Prostate gland (tissue), 2 donors: ENCODE measurements around the gene CCDC28B. TPM values are rescaled to one million over a fixed set of nuclear protein-coding genes. Genes with fewer than 3 reads are reported as not detected.

Source experiments
- DNase-seq: peaks from one replicate; pipeline ENCODE4 v3.0.0-alpha.2; 2019; ENCODE audit warnings: low spot score
- H3K27ac ChIP-seq, 2 donors: fragments of 200-600 bp; sonication (generic); 2 replicates each; pipeline ENCODE4 v1.5.1; 2017 to 2019
- H3K27me3 ChIP-seq: fragments of 200-600 bp; sonication (generic); replicated peaks from 2 replicates; pipeline ENCODE4 v1.5.1; 2019; ENCODE audit not compliant: insufficient read depth
- H3K36me3 ChIP-seq, 2 donors: fragments of 200-600 bp; sonication (generic); 1 replicate in 1 of 2; 2 replicates in 1 of 2; pipeline versions ENCODE4 v1.5.1 to v1.8.1; 2017 to 2019
- H3K4me1 ChIP-seq: fragments of 200-600 bp; sonication (generic); replicated peaks from 2 replicates; pipeline ENCODE4 v1.5.1; 2019
- H3K4me3 ChIP-seq, 2 donors: fragments of 200-600 bp; sonication (generic); 2 replicates each; pipeline ENCODE4 v1.5.1; 2017 to 2019
- H3K9me3 ChIP-seq: fragments of 200-600 bp; sonication (generic); 2 replicates; pipeline ENCODE4 v1.5.1; 2017
- POLR2A ChIP-seq: fragments of 450-650 bp; IDR thresholded peaks from one replicate; pipeline ENCODE4 v1.6.1; 2016; ENCODE audit warnings: antibody characterized with exemption, mild to moderate bottlenecking
- POLR2AphosphoS5 ChIP-seq: sonication (generic); formaldehyde crosslinking; IDR thresholded peaks from one replicate; pipeline ENCODE4 v1.6.1; 2017; ENCODE audit warnings: antibody characterized with exemption
- WGBS: methylation state at CpG from one replicate; pipeline ENCODE4 v1.1.5; 2018; 5-methylcytosine and 5-hydroxymethylcytosine counted together
- intact Hi-C: fragments of 100-400 bp; cut with DNase I; formaldehyde crosslinking; loops from one replicate; pipeline ENCODE4 v1.14.2; 2022
- total RNA-seq, 2 donors: library from RNA; depleted of rRNA; stranded (reverse); fragments of >200 nt; gene quantifications; one replicate each; pipeline ENCODE4 v1.1.0, GENCODE V29; 2016
- TF ChIP-seq, protein P1 (sequence below), 4 experiments: fragments of 200-600 bp in 2 of 4; fragments of 450-650 bp in 2 of 4; sonication (generic) in 2 of 4; IDR thresholded peaks; 1 replicate in 3 of 4; 2 replicates in 1 of 4; pipeline ENCODE4 v1.5.1; 2016 to 2019; ENCODE audit warnings: antibody characterized with exemption in 4 of 4, mild to moderate bottlenecking in 2 of 4, moderate library complexity in 2 of 4

The CCDC28B gene
- total RNA-seq, 2 donors from 2014 or later: 2.9 to 85.5 TPM

DNA sequence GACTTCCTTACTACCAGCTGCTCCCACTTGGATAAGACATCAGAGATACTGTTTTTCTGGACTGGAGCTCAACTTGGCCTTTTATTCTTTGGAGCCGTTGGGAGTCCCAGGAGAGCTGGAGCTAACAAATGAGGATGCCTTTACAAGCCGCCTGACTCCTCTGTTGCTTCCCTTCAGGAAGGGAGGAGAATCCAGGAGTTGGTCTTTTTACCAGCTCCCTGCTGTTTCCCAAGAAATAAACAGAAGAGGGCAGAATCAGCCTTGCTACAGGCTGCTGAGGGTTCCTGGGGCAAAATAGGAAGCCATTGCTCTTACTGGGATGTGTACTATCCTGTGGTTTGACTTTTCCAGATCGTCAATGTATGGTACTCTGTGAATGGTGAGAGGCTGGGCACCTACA is 23.3 kb downstream of the CCDC28B start:
- 72% methylated on average over 3 of the region's 3 CpGs for WGBS
- H3K27ac ChIP-seq: peak overlapping the region in 1 of 2 donors; percentile 88
- TF ChIP-seq, protein P1, sequence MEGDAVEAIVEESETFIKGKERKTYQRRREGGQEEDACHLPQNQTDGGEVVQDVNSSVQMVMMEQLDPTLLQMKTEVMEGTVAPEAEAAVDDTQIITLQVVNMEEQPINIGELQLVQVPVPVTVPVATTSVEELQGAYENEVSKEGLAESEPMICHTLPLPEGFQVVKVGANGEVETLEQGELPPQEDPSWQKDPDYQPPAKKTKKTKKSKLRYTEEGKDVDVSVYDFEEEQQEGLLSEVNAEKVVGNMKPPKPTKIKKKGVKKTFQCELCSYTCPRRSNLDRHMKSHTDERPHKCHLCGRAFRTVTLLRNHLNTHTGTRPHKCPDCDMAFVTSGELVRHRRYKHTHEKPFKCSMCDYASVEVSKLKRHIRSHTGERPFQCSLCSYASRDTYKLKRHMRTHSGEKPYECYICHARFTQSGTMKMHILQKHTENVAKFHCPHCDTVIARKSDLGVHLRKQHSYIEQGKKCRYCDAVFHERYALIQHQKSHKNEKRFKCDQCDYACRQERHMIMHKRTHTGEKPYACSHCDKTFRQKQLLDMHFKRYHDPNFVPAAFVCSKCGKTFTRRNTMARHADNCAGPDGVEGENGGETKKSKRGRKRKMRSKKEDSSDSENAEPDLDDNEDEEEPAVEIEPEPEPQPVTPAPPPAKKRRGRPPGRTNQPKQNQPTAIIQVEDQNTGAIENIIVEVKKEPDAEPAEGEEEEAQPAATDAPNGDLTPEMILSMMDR (IDR thresholded peaks at IDR 0.05): no peak
- TF ChIP-seq POLR2A: no peak
- no peak for TF ChIP-seq POLR2AphosphoS5
- no peak for DNase-seq
- H3K9me3 ChIP-seq: no peaks in the 10 kb centered on the region
- H3K4me3 ChIP-seq: no peak overlapping the region
- peaks cover 4 to 17% of the 10 kb centered on the region in 2 donors for H3K36me3 ChIP-seq
- H3K27me3 ChIP-seq: no peaks in the 10 kb centered on the region
- intact Hi-C loops: loop anchor here (10.0 kb wide), 1 partner anchor 171 kb away; the partner anchor contains the start of gene BSDC1
- peaks cover 19% of the 10 kb centered on the region for H3K4me1 ChIP-seq

DNA sequence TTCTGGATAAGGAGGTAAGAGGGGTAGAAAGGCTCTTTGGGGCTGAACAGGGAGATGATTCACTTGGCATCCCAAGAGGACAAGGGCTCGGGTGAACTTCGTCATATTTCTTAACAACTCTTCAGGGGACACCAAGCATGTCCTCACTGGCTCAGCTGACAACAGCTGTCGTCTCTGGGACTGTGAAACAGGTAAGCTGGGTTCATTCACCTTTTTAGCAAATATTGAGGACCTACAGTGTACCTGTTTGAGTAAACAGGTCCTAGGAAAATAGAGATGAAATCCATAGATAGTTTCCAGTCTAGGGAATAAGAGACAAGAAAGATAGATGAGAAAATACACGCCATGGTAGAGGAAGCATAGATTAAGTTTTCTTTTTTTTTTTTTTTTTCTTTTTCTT is 23.9 kb downstream of the CCDC28B start:
- Histone ChIP-seq H3K9me3 (no peaks in the 10 kb centered on the region), H3K27ac (peak overlapping the region in 1 of 2 donors; percentile 88), H3K27me3 (no peaks in the 10 kb centered on the region), H3K4me3 (no peak overlapping the region), H3K36me3 (peaks cover 4 to 17% of the 10 kb centered on the region in 2 donors), H3K4me1 (peaks cover 19% of the 10 kb centered on the region)
- WGBS: 65% methylated on average over 4 of the region's 4 CpGs
- intact Hi-C loops: loop anchor here (10.0 kb wide), 1 partner anchor 171 kb away; the partner anchor contains the start of gene BSDC1
- TF ChIP-seq, protein P1 (IDR thresholded peaks at IDR 0.05): no peak
- TF ChIP-seq POLR2AphosphoS5: no peak
- no peak for TF ChIP-seq POLR2A
- no peak for DNase-seq

DNA sequence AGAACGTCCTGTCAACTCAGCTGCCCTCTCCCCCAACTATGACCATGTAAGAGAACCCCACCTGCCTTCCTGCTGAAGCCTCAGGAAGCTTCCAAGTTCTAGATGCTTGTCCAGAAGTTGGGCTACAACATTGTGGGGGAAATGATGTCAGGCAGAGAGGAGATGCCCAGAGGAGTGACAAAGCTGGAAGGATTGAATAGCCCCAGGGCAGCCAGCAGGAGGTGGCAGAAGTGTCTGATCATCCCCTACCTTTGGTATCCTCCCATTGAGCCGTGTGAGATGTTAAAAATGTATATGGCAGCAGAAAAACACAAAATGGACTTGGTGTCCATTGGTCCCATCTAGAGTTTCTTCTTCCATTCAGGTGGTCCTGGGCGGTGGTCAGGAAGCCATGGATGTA is 28.4 kb downstream of the CCDC28B start:
- no peak overlapping the region for H3K4me3 ChIP-seq
- no peak overlapping the region for H3K27ac ChIP-seq
- DNase-seq: no peak
- WGBS: 75% methylated on average over 3 of the region's 3 CpGs
- H3K36me3 ChIP-seq: peaks cover 7 to 27% of the 10 kb centered on the region in 2 donors
- intact Hi-C loops: loop anchor here (10.0 kb wide), 1 partner anchor 166 kb away; the partner anchor contains the start of gene BSDC1
- TF ChIP-seq POLR2A (no peak), POLR2AphosphoS5 (no peak)
- TF ChIP-seq, protein P1 (IDR thresholded peaks at IDR 0.05): no peak
- peaks cover 4% of the 10 kb centered on the region for H3K4me1 ChIP-seq
- H3K27me3 ChIP-seq: no peaks in the 10 kb centered on the region
- no peaks in the 10 kb centered on the region for H3K9me3 ChIP-seq

DNA sequence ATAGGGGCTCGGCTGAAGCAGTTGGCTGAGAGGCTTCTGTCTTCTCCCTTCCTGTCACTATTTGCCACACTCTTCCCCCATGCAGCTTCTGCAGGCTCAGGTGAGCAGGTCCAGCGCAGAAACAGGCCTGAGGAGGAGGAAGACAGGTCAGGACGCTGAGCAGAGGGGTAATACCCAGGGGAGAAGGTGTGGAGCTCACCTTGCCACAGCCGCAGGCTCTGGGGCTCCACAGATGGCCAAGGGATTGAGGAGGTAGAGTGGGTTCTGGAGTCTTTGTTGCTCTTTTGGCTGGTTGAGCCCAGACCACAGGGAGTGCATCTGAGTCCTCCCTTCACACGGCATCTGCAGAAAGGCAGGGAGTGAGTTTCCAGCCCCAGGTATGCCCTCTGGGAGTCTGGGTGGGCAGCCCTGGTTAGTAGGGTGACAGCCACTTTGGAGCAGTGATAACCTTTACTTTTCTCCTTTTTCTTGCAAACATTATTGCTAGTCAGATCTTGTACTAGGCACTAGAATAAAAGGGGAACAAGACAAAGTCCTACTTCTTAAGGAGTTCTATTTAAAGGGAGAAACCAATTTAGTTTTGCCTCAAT is 31.5 kb downstream of the CCDC28B start:
- no peak for TF ChIP-seq POLR2A
- TF ChIP-seq, protein P1 (IDR thresholded peaks at IDR 0.05): no peak
- TF ChIP-seq POLR2AphosphoS5: no peak
- no peak overlapping the region for H3K4me3 ChIP-seq
- intact Hi-C loops: no loop called here
- no peaks in the 10 kb centered on the region for H3K4me1 ChIP-seq
- WGBS: 86% methylated on average over 5 of the region's 5 CpGs
- no peaks in the 10 kb centered on the region for H3K9me3 ChIP-seq
- no peak for DNase-seq
- no peak overlapping the region for H3K27ac ChIP-seq
- H3K36me3 ChIP-seq: peaks cover 3 to 16% of the 10 kb centered on the region in 2 donors
- no peaks in the 10 kb centered on the region for H3K27me3 ChIP-seq
